ENCODE results near the gene CUX1. TPM values are rescaled to one million over a fixed set of nuclear protein-coding genes. Genes with fewer than 3 reads are reported as not detected.
"Not testable (repeated sequence)": the region's sequence is repeated elsewhere in the genome, so short reads cannot be mapped to it uniquely, and the experiment has no call there.

Gene CUX1
- polyA plus RNA-seq, 1 donor: 101 TPM

DNA sequence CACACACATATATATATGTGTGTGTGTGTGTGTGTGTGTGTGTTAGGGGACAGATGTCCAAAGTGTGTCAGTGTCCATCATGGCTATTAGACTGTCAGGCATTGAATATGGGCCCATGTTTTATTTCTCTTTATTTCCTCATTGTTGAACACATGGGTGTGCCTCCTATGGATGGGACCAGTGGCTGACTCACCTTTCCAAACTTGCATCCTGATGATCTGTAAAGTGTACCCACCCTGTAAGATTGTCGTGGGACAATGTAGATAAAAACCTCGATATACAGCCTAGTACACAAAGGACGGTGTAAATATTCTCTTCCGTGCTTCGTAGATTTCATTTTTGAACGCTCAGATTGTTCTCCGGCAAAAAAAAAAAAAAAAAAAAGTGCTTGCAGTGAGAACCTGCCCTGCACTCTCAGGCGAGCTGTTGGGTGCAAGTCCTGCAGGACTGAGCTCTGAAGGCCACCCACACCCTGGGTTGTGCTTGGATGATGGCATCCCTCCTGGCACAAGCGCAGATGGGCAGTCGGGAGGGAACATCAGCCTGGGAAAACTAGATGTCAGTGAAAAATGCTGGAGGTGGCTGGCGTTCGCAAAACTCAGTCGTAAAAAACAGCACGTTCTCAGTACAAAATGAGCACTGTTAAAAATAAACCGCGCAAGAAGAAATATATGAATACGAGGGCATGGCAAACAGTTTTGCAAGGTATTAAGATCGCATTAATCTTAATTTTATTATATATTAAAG is 166.9 kb downstream of the CUX1 start:
- DNase-seq: no peak

DNA sequence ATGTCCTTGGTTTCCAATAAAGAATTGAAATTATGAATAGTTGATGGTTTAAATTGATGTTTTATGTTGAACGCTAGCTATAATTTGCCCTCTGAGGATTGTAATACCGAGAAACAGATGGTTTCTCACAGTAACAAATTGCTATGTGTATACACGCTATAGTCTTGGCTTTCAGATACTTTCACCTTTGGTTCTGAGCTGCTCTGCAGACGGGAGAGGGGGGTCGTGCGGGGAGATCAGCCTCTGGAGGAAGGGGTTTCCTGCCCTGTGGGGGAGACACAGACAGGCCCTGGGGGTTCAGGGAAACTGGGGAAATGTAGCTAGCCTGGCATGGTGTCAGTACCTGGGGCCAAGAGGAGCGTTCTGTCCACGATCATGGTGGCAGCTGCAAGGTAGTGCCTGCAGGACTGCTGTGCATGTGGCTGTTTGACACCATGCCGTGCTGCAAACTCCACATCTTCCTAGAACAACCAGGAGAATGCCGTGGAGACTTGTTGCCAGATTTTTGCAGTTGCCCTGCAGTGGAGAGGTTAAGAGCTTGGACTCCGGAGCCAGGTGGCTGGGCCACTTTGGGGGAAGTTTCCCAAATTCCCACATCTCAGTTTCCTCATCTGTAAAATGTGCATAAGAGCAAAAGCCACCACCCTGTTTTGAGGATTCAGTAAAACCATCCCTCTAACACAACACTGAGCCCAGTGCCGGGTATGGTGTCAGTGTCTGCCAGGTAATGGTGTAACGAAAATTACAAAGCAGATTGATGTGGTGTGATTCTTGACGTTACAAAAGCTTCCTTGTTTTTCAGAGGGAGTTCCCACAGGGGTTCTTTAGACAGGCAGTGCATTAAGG is 167.9 kb downstream of the CUX1 start:
- no peak for DNase-seq

DNA sequence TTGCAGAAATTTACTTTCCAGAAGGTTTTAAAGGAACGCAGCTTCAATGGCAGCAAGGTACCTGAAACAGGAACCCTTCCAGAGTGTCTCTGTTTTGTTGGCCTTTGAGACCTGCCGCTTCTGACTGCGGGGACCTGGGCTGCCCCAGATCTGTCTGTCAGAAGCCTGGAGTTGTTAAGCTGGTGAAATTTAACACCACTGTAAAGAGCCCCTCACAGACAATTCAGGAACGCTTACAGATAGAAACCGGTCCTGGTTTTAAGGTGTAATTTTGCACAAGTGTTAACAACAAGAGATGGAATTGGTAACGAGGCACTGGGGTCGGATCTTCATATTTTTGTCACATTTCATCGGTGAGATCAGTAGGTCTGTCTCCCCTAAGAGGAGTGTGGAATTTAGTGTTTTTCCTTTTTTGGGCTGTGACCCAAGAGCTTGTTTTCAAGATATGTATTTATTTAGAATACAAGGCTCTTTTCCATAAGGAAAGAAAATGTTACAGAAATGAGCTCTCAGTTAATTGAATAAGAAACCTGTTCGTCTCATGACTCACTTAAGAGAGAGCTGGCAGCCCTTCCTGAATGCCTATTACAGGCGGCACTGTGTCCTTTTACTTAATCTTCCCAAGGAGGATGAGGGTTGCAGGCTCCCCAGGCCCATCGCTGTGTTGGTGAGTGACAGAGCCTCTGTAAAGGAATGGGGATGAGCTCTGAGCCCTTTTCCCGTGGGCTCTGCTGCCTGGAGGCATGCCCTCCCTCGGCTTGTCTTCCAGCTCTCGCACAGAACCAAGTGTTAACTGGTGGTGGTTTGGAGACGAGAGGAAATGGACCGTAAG is 168.7 kb downstream of the CUX1 start:
- no peak for DNase-seq

GRCh38 chr7:101987494-101987893 is 170.1 kb downstream of the CUX1 start:
- DNase-seq: no peak

DNA sequence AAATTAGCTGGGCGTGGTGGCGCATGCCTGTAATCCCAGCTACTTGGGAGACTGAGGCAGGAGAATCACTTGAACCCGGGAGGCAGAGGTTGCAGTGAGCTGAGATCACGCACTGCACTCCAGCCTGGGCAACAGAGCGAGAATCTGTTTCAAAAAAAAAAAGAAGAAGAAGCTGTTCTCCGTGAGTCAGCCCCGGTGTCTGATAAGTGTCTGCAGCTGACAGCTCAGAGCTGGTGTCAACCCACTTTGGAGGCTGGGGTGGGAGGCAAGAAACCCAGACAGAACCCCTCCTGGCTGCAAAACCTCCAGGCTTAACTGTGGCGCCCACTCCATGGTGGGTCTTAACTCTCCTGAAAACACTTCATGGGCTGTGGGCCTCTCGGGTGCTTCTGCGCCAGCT is 170.6 kb downstream of the CUX1 start:
- DNase-seq: not testable (repeated sequence)

GRCh38 chr7:101988513-101988912 is 171.1 kb downstream of the CUX1 start:
- no peak for DNase-seq

- DNase-seq: no peak
These were observed 171.7 kb downstream of the CUX1 start for GRCh38 chr7:101989101-101989500.

- no peak for DNase-seq
These were observed 173.5 kb downstream of the CUX1 start for GRCh38 chr7:101990811-101991418.

- DNase-seq: no peak
These were observed 174.4 kb downstream of the CUX1 start for GRCh38 chr7:101991860-101992259.

DNA sequence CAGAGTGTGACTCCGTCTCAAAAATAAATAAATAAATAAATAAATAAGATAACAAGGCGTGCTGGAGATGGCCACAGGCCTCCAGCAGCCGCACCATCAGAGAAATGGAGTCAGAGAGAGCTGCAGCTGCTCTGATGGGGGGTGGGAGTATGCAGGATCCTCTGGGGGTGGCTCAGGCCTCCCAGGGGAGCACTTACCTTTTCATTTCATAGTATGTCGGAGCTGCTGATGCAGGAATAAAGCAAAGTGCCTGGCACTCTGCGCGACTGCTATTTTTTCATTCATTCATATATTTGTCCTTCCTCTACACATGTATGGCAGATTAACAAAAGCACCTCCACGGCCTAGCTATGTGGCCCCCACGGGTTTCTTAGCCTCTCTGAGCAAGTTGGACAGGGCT is 175.9 kb downstream of the CUX1 start:
- no peak for DNase-seq

- DNase-seq: no peak
These were observed 177.7 kb downstream of the CUX1 start for GRCh38 chr7:101995121-101995520.

GRCh38 chr7:101996131-101996691 is 178.8 kb downstream of the CUX1 start:
- DNase-seq: no peak

DNA sequence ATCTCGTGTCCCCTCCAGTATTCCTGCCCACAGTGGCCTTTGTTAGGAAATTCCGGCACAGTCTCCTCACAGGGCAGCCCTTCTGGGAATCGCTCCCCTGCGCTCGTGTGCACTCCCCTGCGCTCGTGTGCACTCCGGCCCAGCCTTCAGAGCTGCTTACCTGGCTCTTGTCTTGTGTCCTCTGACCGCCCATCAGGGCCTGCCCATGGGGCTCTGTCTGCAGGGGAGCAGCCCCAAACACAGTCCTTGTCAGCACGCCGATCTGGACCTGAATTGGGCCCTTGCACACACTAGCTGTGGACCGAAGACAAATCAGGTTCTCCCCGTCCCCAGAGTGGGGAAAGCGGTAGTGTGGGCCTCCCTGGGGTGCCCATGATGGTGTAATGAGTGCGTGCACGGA is 179.4 kb downstream of the CUX1 start:
- no peak for DNase-seq

GRCh38 chr7:101998029-101998905 is 180.8 kb downstream of the CUX1 start:
- no peak for DNase-seq

GRCh38 chr7:101998906-101999240 is 181.4 kb downstream of the CUX1 start:
- DNase-seq: no peak

DNA sequence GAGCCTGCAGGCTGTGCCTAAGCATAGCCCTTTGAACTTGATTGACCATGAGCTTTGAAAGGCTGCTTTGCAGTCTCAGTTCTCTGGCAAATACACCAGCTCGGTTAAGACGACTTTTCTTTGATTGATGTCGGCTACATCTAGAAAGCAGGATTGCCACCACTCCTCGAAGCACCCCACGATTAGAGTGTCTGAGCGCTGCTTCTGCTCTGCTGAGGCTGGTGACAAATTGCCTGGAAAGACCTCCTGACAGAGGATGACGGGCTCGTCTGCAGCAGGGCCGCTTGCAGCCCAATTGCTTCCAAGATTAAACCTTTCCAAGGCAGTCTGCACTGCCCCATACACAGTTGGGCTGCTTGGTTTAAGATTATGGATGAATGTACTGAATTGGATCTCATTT is 182.0 kb downstream of the CUX1 start:
- DNase-seq: no peak

DNA sequence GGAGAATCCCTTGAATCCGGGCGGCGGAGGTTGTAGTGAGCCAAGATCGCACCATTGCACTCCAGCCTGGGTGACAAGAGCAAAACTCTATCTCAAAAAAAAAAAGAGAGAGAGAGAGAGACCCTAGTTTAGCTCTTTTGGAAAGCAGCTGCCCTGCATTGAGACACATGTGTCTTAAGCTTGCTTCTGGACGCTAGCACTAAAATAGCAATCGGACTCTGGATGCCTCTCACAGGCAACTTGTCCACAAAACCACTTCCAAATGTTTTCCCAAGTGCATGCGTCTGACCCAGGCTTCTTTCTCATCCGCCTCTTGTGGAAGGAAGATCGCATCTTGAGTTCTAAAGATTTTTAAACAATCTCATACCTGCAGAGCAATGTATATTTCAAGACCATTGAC is 182.7 kb downstream of the CUX1 start:
- no peak for DNase-seq

DNA sequence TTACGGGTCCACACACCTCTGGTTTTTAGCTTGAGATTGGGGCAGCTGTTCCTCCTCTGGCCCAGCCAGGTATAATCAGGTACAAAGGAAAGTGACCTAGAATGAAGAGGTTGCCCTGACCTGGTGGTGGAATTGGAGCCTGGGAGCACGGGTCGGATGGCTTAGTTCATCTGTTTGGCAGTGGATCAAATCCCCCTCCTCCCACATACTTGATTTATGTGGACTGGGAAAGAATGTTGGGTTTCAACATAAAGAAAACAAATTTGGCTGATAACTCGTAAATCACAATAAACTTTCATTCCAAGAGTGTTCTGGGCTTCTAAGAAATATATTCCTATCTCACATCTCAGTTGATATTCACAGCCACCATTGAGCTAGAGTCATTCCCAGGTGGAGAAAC is 186.8 kb downstream of the CUX1 start:
- DNase-seq: no peak

GRCh38 chr7:102004848-102005247 is 187.4 kb downstream of the CUX1 start:
- no peak for DNase-seq

- DNase-seq: no peak
These were observed 188.6 kb downstream of the CUX1 start for GRCh38 chr7:102005933-102006480.

DNA sequence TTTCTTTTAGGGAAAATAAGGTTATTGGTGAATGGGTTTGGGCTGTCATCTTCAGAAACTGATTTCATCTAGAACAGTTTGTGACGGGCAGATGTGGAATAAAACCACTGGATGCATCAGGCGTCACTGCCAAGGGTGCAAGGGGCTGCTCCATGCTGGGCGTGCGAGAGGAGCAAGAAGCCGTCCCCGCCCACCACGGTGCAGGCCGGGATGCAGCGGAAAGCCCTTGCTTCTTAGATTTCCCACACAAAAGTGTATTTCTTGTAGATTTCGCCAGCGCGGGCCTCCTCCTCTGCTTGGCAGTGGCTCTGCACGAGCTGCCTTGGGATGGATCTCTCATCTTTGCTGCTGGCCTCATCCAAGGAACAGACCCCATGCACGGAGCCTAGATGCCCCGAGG is 189.3 kb downstream of the CUX1 start:
- DNase-seq: no peak

All from left kidney (tissue), 2 donors.